Ishikawa (cell line): ENCODE data around the gene UBE2QL1.

ENCODE experiments used
- CEBPB ChIP-seq: IDR thresholded peaks from 2 replicates; pipeline ENCODE4 v1.6.1; 2012
- CREB1 ChIP-seq: IDR thresholded peaks from 2 replicates; pipeline ENCODE4 v1.6.1; 2012; ENCODE audit warnings: low read depth
- EGR1 ChIP-seq: IDR thresholded peaks from 2 replicates; pipeline ENCODE4 v1.6.1; 2012
- EP300 ChIP-seq: IDR thresholded peaks from 2 replicates; pipeline ENCODE4 v1.6.1; 2012; ENCODE audit warnings: borderline replicate concordance
- FOXM1 ChIP-seq: IDR thresholded peaks from 2 replicates; pipeline ENCODE4 v1.6.1; 2012; ENCODE audit warnings: low read depth, borderline replicate concordance
- NFIC ChIP-seq: IDR thresholded peaks from 2 replicates; pipeline ENCODE4 v1.6.1; 2012
- RAD21 ChIP-seq: IDR thresholded peaks from 2 replicates; pipeline ENCODE4 v1.6.1; 2012; ENCODE audit warnings: low read depth
- REST ChIP-seq: IDR thresholded peaks from 2 replicates; pipeline ENCODE4 v1.6.1; 2012; ENCODE audit warnings: low read depth, mild to moderate bottlenecking
- TAF1 ChIP-seq: IDR thresholded peaks from 2 replicates; pipeline ENCODE4 v1.6.1; 2012; ENCODE audit warnings: low read depth, mild to moderate bottlenecking
- TCF12 ChIP-seq: IDR thresholded peaks from 2 replicates; pipeline ENCODE4 v1.6.1; 2012; ENCODE audit warnings: low read depth
- TEAD4 ChIP-seq: IDR thresholded peaks from 2 replicates; pipeline ENCODE4 v1.6.1; 2012
- USF1 ChIP-seq: IDR thresholded peaks from 2 replicates; pipeline ENCODE4 v1.6.1; 2012
- YY1 ChIP-seq: IDR thresholded peaks from 2 replicates; pipeline ENCODE4 v1.6.1; 2012; ENCODE audit warnings: low read depth
- ZBTB7A ChIP-seq: IDR thresholded peaks from 2 replicates; pipeline ENCODE4 v1.6.1; 2012; ENCODE audit warnings: low read depth
- TF ChIP-seq, protein P1 (sequence below): IDR thresholded peaks from 2 replicates; pipeline ENCODE4 v1.6.1; 2012

Gene UBE2QL1

GRCh38 chr5:6449465-6450158, 953 bp downstream of the UBE2QL1 start:
- TF ChIP-seq USF1, result no peak
- TF ChIP-seq, protein P1, sequence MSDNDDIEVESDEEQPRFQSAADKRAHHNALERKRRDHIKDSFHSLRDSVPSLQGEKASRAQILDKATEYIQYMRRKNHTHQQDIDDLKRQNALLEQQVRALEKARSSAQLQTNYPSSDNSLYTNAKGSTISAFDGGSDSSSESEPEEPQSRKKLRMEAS, result no peak
- TF ChIP-seq ZBTB7A, result no peak
- TF ChIP-seq CEBPB, result no peak
- TF ChIP-seq RAD21, result no peak
- TF ChIP-seq TEAD4, result no peak
- no peak for TF ChIP-seq CREB1
- no peak for TF ChIP-seq FOXM1
- TF ChIP-seq EGR1, result no peak

- no peak for TF ChIP-seq TAF1
- TF ChIP-seq ZBTB7A, result no peak
- no peak for TF ChIP-seq TCF12
- TF ChIP-seq NFIC, result no peak
- no peak for TF ChIP-seq REST
- no peak for TF ChIP-seq CEBPB
- TF ChIP-seq CREB1, result no peak
- TF ChIP-seq TEAD4, result no peak
- TF ChIP-seq, protein P1, result no peak
- TF ChIP-seq YY1, result no peak
- no peak for TF ChIP-seq FOXM1
- TF ChIP-seq USF1, result no peak
- no peak for TF ChIP-seq RAD21
- no peak for TF ChIP-seq EP300
Observed at GRCh38 chr5:6450319-6450833, 1.7 kb downstream of the UBE2QL1 start.

DNA sequence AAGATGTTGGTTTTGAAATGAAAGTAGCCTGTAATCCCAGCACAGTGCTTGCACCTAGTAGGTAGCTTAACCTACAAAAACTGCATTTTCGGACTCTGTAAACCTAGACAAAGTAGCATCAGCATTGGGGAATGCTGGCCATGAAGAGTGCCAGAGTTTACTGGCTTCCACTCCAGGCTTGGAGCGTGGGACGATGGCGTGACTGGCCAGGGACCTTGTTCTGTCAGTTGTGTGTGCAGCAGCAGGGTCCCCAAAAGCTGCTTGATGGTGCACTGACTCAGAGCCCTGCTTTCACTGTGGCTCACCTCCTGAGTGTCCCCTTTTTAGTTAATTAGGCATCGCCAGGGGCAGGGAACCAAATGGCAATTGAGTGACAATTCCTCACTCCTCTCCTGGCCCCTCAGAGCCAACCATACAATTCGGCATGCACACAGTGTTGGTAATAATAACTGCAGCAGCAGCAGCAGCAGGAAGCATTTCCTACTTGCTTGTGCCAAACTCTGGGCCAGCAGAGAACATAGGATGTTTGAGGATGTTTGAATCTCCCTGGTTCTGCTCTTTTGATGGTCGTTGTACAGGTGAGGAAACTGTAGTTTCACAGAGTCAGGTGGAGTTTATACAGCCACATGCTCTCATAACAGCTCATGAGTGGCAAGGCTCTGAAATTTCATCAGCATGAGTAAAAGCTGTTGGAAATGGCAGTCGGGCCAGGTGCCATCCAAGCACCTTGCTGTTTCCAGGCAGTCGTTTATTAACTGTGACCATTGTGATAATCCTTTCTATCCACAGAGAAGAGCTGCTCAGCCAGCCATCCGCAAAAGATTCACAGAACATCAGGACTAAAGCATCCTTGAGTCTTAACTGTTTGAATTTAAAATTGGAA, 4.2 kb downstream of the UBE2QL1 start:
- TF ChIP-seq, protein P1, result no peak
- no peak for TF ChIP-seq TCF12
- no peak for TF ChIP-seq NFIC
- TF ChIP-seq EGR1, result no peak
- TF ChIP-seq ZBTB7A, result no peak
- no peak for TF ChIP-seq CEBPB
- no peak for TF ChIP-seq YY1
- TF ChIP-seq USF1, result no peak
- TF ChIP-seq REST, result no peak
- TF ChIP-seq TEAD4, result no peak

- TF ChIP-seq USF1 (no peak), NFIC (no peak), CEBPB (no peak), TEAD4 (no peak), YY1 (no peak), CREB1 (no peak), EP300 (no peak), ZBTB7A (no peak)
Observed at GRCh38 chr5:6453937-6454560, 5.4 kb downstream of the UBE2QL1 start.
